ENCODE measurements around the gene TENT4B.

Gene TENT4B

DNA sequence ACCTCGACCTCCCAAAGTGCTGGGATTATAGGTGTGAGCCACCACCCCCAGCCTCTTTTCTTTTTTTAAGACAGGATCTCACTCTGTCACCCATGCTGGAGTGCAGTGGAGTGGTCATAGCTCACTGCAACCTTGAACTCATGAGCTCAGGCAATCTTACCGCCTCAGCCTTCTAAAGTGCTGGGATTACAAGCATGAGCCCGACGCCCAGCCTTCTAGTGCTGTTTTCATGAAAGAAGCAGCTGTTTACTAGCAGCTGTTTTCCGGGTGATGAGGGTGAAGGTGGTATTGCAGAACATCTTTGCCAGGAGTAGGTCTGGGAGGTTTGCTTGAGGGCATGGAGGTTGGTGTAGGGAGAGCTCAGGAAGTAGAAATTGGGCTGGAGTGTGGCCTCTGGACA lies 115.2 kb downstream of the TENT4B start:
- DNase-seq (ENCODE audit: extremely low read depth in 1 of 2, low read depth in 1 of 2): no peak

DNA sequence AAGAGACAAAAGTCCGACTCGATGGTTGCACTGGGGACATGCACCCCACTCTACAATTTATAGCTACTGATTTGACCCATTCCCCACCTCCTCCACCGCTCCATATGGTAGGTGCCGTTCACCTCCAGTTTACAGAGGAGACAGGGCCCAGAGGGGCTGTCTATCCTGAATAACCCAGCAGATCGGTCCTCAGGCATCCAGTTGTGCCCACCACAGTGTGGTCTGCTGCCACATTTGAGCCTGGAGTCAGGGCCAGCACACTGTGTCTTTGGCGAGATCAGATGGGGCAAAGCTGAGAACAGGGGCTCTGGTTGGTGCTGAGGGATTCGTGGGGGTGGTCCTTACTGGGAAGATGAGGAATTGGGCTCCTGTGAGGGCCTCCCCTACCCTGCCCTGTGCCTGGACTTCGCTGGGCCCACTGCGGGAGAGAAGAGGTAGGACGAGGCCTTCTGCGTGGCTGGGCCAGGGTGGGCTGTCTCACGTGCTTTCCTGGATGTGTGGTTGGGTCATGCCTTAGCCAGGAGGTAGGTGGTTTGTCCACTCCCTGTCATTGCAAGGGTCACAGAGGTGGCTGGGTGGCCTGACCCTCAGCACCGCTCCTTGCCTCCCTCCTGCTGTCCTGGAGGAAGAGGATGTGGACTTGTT lies 116.1 kb downstream of the TENT4B start:
- DNase-seq (ENCODE audit: extremely low read depth in 1 of 2, low read depth in 1 of 2): no peak

DNA sequence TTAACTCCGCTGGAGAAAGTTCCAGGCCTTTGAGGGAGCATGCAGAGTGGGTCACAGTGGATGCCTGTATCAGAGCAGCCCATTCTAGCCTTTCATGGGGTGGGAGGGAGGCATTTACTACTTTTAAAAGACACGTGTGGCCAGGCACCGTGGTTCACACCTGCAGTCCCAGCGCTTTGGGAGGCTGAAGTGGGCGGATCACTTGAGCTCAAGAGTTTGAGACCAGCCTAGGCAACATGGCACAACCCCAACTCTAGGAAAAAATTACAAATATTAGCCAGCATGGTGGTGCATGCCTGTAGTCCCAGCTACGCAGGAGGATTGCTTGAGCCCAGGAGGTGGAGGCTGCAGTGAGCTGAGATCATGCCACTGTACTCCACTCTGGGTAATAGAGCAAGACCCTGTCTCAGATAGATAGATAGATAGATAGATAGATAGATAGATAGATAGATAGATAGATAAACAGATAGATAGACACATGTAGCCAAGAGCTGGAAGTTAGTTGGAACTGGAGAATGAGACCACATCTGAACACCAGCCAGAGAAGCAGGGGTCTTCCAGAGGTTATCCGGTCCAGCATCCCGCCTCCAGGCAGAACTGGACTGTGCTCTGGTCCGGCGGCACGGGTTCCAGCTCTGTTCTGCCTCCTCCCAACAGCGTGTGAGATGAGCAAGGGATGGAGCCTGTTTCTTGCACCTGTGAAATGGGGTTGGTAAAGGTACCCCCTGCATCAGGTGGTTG lies 116.8 kb downstream of the TENT4B start:
- no peak for DNase-seq (ENCODE audit: extremely low read depth in 1 of 2, low read depth in 1 of 2)

DNA sequence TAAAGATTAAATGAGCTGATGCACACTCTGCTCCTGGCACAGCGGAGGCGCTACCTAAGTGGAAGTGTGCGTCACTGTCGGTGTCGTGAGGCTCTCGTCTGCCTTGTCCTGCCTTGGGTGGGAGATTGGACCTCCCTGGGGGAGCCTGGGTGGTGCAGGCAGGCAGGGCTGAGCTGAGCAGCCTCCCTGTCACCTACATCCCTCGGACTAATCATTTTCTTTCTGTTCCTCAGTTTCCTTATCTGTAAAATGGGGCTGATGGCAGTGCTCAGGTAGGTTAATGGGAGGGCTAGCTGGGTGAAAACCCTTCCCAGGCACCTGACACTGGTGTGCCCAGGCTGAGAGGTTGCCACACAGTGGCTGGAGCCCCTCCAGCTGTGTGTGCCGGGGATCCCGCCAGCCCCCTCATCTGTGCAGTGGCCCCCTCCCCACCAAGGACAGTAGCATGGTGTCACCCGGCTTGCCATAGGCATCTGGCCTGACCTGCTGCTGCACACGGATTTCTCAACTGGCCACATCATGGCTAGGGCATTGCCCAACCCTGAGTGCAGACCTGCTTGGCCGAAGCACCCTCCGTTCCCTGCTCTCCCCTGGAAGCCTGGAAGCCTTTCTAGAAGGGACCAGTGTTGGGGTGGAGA lies 117.5 kb downstream of the TENT4B start:
- DNase-seq (ENCODE audit: extremely low read depth in 1 of 2, low read depth in 1 of 2): no peak

DNA sequence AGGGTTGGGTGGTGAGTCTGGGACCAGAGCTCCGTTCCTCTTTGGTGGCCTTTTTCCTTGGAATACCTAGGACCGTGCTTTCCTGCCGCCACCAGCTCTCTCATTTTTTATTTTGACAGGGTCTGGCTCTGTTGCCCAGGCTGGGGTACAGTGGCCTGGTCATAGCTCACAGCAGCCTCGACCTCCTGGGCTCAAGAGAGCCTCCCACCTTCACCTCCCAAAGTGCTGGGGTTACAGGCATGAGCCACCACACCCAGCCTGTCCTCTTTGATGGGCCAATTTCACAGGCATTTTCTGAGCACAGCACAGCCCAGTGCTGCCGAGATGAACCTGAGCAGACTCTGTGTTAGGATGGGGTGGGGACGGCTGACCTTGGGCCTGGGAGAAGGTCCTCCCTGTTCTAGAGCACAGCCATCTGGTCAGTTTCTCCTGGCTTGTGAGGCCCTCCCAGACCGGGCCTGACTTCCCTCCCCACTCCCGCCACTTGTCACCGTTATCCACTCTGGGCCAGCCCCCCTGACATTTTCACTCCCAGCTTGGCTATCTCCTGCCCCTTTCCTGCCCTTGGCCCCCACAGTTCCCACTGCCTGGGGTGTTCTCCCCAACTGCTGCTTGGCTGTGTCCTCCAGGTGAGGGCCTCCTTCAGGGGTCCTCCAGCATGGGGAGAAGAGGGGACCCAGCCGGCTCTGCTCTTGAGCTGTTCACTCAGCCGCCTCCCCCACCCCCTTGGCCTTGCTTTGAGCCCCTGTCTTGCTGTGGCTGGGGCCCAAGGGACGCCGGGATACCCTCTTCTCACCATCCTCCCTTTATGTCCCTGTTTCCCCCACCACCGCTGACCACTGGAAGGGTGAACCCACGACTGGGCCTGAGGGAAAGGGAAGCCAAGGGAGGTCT lies 118.3 kb downstream of the TENT4B start:
- DNase-seq (ENCODE audit: extremely low read depth in 1 of 2, low read depth in 1 of 2): no peak

DNA sequence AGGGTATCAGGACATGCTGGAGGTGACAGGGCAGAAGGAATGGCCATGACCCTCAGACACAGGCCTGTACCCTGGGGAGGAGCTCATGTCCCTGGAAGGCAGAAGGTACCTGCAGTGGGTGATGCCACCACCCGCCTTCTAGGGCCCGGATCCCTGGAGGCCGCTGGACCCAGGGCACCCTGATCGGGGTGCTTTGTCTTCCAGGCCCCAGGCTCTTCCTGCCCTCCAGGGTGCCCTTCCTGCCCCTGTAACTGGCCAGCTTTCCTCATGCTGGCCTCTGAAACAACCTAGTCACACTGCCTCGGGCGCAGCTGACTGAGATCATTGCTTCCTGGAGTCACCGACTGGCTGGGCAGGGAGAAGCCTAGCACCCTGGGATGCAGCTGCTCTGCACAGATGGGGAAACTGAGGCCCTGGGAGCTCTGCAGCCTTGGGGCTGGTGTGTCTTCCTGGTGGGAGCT lies 119.0 kb downstream of the TENT4B start:
- no peak for DNase-seq (ENCODE audit: extremely low read depth in 1 of 2, low read depth in 1 of 2)

DNA sequence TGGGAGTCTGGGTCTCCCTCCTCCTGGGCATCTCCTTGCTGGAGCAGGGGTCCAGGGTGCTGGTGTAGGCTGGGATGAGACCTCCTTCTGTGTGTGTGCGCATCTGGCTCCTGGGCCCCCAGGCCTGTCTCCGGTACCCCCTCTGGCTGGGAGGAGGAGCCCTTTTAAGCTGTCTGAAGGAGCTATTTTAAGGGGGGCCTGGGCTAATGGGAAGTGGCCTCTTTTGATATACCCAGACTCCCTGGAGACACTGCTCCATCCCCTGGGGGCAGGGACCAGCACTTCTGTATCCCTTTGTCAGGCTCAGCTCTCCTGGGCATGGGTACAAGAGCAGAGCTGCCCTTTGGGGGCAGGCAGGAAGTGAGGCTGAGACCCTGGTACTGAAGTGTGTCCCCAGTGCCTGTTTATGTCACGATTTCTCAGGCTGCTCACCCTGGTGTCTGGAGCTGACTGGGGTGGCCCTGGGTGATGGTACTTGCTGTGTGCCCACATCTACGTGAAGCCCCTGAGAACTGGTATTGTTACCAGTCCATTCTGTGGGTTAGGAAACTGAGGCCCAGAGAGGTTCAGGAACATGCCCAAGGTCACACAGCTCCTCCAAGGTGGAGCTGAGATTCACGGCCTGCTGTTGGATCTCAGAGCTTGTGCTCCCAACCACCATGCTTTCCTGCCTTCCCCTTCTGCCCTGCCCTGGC lies 119.7 kb downstream of the TENT4B start:
- no peak for DNase-seq (ENCODE audit: extremely low read depth in 1 of 2, low read depth in 1 of 2)

DNA sequence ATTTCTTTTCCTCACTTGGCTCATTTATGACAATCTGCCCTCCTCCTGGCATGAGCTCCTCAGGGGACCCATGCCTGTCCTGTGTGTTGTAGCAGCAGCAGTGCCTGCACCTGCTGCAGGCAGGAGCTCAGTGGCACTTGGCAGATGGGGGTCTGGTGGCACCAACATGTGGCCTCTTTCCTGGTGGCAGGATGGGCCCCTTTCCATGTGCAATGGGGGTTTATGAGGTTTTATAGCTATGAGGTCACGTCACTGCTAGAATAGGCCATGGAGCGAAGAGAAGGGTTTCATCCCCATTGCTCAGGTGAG lies 120.2 kb downstream of the TENT4B start:
- DNase-seq (ENCODE audit: extremely low read depth in 1 of 2, low read depth in 1 of 2): no peak

DNA sequence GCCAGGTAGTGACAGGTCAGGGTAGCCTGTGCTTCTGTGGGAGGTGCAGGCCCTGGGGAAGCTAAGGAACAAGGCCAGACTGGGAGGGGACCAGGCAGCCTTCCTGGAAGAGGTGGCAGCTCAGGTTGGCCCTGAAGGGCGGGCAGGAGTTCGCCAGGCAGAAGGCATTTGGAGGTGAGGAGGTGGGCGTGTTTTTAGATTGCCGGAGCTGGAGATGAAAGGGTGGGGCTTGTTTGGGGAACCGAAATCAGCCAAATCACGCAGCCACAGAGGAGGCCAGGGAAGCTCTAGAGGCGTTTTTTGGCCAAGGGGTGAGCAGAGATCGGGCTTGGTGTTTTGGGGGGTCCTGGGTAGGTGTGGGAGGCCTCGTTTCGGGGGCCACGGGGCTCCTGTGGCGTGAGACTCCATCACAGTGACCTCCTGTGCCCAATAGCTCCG lies 120.8 kb downstream of the TENT4B start:
- DNase-seq (ENCODE audit: extremely low read depth in 1 of 2, low read depth in 1 of 2): no peak

DNA sequence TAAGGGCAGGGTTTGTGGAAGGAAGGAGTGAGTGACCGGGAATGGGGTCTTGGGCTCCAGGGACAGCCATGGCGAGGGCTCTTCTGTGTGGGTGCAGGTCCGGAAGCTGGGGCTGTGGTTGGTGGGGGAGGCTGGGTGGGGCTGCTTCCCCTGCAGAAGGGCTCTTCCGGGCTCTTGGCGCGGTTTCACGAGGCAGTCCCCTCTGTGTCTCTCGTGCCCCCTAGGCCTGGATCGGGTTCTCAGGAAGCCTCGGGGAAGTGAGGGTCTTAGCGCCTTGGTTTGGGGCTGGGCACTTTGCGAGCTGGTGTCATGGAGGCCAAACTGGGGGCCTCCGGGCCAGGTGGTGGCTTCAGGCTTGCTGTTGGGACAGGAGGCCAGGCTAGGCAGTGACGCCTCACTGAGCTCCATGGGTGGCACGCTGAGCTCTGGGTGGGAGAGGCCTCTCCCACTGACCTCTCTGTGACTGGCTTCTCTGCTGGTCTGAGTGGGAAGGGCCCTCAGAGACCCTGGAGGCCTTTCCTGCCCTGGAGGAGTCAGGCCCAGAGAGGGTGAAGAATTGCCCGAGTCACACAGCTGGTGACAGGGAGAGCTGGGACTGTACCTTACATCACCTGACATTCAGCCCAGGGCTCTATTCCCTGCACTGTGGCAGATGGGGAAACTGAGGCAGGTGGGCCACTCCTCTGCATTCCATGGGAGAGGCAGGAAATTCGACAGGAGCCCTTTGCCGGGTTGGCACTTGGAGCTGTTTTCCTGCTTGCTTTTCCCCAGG lies 121.4 kb downstream of the TENT4B start:
- DNase-seq (ENCODE audit: extremely low read depth in 1 of 2, low read depth in 1 of 2): peak in 1 of 2 donors; percentile 37

DNA sequence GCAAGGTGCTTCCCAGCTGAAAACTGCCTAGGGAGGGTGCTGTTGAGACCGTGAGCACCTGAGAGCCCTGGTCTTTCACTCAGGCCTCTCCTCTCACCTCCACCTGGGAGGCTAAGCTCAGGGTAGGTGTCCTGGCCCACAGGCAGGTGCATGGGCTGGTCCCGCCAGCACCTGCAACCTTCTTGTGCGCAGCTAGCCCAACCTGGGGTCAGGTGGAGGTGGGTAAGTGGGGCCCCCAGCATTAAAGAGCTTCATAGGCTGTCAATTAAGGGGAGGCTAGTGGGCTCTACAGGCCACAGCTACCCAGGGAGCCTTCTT lies 122.0 kb downstream of the TENT4B start:
- DNase-seq (ENCODE audit: extremely low read depth in 1 of 2, low read depth in 1 of 2): no peak

DNA sequence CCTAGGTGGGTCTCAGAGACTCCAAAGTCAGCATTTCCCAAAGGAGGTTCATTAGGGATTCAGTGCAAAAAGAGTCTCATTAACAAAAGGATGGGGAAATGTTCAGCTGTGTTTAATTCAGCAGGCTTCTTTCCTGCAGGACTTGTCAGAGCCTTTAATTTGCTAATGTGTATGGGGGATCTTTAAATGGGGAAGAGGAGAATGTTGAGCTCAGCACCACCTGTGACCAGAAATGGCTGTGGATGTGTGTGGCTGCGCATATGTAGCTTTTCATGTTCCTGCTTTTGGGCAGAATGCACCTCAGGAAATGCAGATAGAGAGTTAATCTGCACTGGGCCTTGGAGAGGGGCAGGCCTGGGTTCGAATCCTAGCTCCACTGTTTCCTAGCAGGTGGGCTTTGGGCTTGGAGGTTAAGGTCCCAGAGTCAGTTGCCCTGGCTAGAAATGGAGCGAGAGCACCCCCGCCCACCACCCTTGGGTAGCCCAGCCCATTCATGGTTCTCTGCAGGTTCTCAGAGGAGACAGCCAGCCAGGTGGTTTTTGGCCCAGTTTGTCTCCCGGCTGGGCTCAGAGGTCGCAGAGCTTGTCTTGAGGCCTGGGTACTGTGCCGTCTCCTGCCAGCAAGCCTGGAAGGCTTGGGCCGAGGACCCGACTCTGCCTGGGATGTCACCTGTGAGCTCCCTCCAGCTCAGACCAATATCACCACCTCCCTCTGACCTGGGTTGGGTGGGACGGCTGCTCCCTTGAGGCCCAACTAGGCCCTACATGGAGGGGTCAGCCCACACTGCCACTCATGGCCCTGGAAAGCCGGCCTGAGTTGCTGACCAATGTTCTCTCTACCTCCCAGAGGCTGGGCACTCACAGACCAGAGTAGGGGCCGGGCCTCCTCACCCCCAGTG lies 122.6 kb downstream of the TENT4B start:
- DNase-seq (ENCODE audit: extremely low read depth in 1 of 2, low read depth in 1 of 2): no peak

DNA sequence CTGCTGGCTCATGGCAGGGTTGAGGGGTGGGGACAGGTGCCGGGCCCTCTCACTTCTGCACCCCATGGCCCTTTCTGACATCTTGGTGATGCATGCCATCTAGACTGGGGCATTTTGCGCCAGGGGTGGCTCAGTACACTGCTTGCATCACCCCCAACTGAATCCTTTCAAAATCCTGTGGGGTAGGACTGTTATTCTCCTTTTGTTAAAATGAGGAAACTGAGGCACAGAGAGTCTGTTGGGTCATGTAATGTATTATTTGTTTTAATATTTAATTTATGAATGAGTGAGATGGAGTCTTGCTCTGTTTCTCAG lies 123.2 kb downstream of the TENT4B start:
- DNase-seq (ENCODE audit: extremely low read depth in 1 of 2, low read depth in 1 of 2): no peak

DNA sequence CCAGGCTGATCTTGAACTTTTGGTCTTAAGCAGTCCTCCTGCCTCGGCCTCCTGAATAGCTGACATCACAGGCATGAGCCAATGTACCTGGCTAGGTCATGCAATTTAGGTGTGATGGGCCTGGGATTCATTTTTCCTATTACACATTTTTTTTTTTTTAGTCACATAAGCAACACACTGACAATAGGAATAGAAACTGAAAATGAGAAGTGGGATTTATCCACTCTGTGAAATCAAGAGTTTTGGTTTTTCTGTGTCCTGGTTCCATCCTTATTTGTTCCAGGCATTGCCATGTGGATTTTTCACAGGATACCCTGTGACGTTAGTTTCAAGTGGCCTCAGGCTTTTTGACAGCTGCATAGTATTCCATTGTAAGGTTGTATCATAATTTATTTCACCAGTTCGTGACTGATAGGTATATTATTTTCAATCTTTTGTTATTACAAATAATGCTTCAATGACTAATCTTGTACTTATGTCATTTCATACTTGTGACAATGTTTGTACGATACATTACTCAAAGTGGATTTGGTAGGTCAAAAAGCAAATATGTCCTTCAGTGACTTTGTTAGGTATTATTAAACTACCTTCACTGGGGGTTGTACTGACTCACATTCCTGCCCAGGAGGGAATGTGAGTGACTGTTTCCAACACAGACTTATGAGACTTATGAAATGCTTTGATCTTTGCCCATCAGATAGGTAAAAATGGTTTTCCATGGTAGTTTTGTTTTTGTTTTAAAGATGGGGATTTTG lies 123.9 kb downstream of the TENT4B start:
- DNase-seq (ENCODE audit: extremely low read depth in 1 of 2, low read depth in 1 of 2): no peak

DNA sequence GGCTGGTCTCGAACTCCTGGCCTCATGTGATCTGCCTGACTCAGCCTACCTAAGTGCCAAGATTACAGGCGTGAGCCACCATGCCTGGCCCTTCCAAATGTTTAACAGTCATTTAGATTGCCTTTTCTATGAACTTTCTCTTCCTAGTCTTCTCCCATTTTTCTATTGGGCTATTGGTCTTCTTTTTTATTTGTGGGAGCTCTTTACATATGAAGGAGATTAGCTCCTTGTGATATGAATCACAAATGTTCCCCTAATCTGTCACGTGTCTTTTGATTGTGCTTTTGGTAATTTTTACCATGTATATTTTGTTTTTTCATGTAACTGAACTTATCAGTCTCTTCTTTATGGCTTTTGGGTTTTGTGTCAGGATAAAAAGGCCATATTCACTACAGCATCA lies 125.1 kb downstream of the TENT4B start:
- no peak for DNase-seq (ENCODE audit: extremely low read depth in 1 of 2, low read depth in 1 of 2)

DNA sequence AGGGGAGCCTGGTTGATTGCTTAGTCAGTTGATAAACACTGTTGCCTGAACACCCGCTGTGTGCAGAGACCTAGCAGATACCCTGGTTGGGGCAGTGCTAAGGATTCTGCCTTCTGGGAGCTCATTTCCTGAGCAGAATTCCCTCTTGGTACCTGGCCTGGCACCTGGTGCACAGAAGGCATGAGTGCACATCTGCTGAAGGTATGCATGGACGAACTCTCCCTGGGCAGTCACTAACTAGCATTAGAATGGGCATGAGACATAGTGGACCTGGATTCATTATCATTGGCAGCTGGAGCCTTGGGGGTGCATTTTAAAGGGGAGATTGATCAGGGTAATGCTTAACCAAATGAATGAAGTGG lies 126.4 kb downstream of the TENT4B start:
- no peak for DNase-seq (ENCODE audit: extremely low read depth in 1 of 2, low read depth in 1 of 2)

DNA sequence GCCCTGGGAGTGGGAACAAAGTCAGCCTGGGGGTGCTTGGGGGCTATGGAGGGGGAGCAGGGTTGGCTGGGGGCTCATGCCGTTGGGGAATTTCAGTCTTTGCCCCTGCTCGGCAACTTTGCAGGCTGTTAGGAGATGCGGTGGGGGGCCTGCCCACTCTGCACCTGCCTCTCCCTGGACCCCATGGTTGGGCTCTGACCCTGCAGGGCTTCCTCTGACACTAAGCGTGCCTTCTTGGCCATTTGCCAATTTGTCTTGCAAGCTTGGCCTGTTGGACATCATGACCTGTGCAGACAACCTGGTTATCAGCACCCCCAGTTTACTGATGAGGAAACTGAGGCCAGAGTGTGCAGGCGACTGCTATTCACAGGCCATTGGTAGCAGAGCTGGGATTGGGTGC lies 127.8 kb downstream of the TENT4B start:
- DNase-seq (ENCODE audit: extremely low read depth in 1 of 2, low read depth in 1 of 2): no peak
